ENCODE measurements around the gene STK32A.

DNA sequence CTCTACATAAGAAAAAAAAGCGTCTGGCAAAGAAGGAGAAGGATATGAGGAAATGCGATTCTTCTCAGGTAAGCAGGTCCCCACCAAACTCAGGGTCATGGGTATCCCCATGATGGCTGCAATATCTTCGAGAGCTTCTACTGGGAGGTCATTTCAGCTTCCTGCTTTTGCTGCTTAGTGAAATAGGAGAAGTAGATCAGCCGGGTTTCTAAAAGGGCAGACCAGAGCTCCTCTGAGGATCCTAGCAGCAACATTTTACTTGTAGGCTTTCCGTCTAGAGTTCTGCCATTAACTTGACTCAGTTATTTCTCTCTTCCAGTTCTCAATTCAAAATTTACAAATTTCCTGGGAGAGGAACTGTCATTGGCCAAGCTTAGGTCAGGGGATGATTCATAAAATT, 140.3 kb downstream of the STK32A start:
- TF ChIP-seq, protein P1, sequence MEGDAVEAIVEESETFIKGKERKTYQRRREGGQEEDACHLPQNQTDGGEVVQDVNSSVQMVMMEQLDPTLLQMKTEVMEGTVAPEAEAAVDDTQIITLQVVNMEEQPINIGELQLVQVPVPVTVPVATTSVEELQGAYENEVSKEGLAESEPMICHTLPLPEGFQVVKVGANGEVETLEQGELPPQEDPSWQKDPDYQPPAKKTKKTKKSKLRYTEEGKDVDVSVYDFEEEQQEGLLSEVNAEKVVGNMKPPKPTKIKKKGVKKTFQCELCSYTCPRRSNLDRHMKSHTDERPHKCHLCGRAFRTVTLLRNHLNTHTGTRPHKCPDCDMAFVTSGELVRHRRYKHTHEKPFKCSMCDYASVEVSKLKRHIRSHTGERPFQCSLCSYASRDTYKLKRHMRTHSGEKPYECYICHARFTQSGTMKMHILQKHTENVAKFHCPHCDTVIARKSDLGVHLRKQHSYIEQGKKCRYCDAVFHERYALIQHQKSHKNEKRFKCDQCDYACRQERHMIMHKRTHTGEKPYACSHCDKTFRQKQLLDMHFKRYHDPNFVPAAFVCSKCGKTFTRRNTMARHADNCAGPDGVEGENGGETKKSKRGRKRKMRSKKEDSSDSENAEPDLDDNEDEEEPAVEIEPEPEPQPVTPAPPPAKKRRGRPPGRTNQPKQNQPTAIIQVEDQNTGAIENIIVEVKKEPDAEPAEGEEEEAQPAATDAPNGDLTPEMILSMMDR (IDR thresholded peaks at IDR 0.05 in 4 of 5, conservative IDR thresholded peaks at IDR 0.05 in 1 of 5): no peak
- TF ChIP-seq POLR2A (IDR thresholded peaks at IDR 0.05): no peak
